ENCODE measurements around the gene APOE. TPM values are rescaled to one million over a fixed set of nuclear protein-coding genes. Genes with fewer than 3 reads are reported as not detected.

The APOE gene
- total and polyA plus RNA-seq, 9 of the 15 experiments (the other 6 are each of a cell fraction or from before 2014, with no cell fraction given), result 0.14 to 180 (median 58.1) TPM; not detected in 1

GRCh38 chr19:44914433-44915206, 9.0 kb downstream of the APOE start, which contains the start of gene APOC1 (continued):
- 0 out of 2 replicates have a peak, but pooled peaks have one; percentile 2 for TF ChIP-seq ZBTB2 (IDR thresholded peaks at IDR 0.05)
- 0 out of 2 replicates have a peak, but pooled peaks have one; percentile 27 for TF ChIP-seq MXI1 (IDR thresholded peaks at IDR 0.05; ENCODE audit: low read depth, low read length)
- TF ChIP-seq TBP (optimal IDR thresholded peaks at IDR 0.05; ENCODE audit: low read depth, low read length), result peak; percentile 41
- peak; percentile 16 for TF ChIP-seq HNRNPLL (IDR thresholded peaks at IDR 0.05; ENCODE audit: low read depth, low read length, poor library complexity, severe bottlenecking)
- peak; percentile 42 for TF ChIP-seq TAF1 (IDR thresholded peaks at IDR 0.05; ENCODE audit: control insufficient read depth, extremely low read depth, insufficient read depth, low read length, severe bottlenecking)
- 0 out of 2 replicates have a peak, but pooled peaks have one; percentile 16 for TF ChIP-seq SREBF2 (CRISPR knock-in tag; IDR thresholded peaks at IDR 0.05)
- peak; percentile 50; the same call in 1 of the 2 replicates for TF ChIP-seq PHF8 (IDR thresholded peaks at IDR 0.05; ENCODE audit: borderline replicate concordance, low read length)
- 0 out of 2 replicates have a peak, but pooled peaks have one; percentile 8 for TF ChIP-seq HMGXB4 (CRISPR knock-in tag; IDR thresholded peaks at IDR 0.05)
- peak; percentile 46 for TF ChIP-seq CHD1 (IDR thresholded peaks at IDR 0.05; ENCODE audit: low read length)
- peak; percentile 36 to 49; a peak in 2 of 4 replicates for TF ChIP-seq FOXK2 (conservative IDR thresholded peaks at IDR 0.05 in 1 of 2, IDR thresholded peaks at IDR 0.05 in 1 of 2; ENCODE audit: low read depth in 2 of 2)
- TF ChIP-seq TBL1XR1 (IDR thresholded peaks at IDR 0.05; ENCODE audit: low read length in 2 of 2), result 0 out of 4 replicates have a peak, but pooled peaks of 1 of the 2 experiments have one; percentile 24
- peak; percentile 87 for TF ChIP-seq KDM5B (IDR thresholded peaks at IDR 0.05; ENCODE audit: insufficient replicate concordance, low read depth, low read length)
- 0 out of 2 replicates have a peak, but pooled peaks have one; percentile 48 for TF ChIP-seq CBX1 (IDR thresholded peaks at IDR 0.05; ENCODE audit: low read depth)
- peak; percentile 8 for TF ChIP-seq NEUROD1 (IDR thresholded peaks at IDR 0.05; ENCODE audit: borderline replicate concordance, low read depth, low read length, partially characterized antibody)
- peak; percentile 80 for TF ChIP-seq RBFOX2 (IDR thresholded peaks at IDR 0.05; ENCODE audit: low read depth, low read length)
- TF ChIP-seq FOXK1 (CRISPR knock-in tag; IDR thresholded peaks at IDR 0.05; ENCODE audit: borderline replicate concordance), result peak; percentile 76; the same call in 1 of the 2 replicates
- TF ChIP-seq KHSRP (IDR thresholded peaks at IDR 0.05), result peak; percentile 73
- peak; percentile 94 for TF ChIP-seq EGR1 (conservative IDR thresholded peaks at IDR 0.05)
- TF ChIP-seq E2F6 (IDR thresholded peaks at IDR 0.05; ENCODE audit: borderline replicate concordance in 1 of 2, extremely low read depth in 1 of 2, insufficient read depth in 1 of 2, insufficient read length in 1 of 2, low read depth in 1 of 2, low read length in 1 of 2, poor library complexity in 1 of 2, severe bottlenecking in 1 of 2), result peak; percentile 31 to 47
- peak; percentile 96 for TF ChIP-seq RFX5 (IDR thresholded peaks at IDR 0.05; ENCODE audit: low read depth, low read length)
- TF ChIP-seq EP400 (IDR thresholded peaks at IDR 0.05), result peak; percentile 86
- TF ChIP-seq HLTF (IDR thresholded peaks at IDR 0.05), result 0 out of 2 replicates have a peak, but pooled peaks have one; percentile 52
